HepG2 (cell line): ENCODE results near the gene TASP1. TPM values are rescaled to one million over a fixed set of nuclear protein-coding genes. Genes with fewer than 3 reads are reported as not detected.
A peak's percentile ranks its signal among the peaks of the same experiment; 100 is the strongest.

Source experiments
- AGO1 ChIP-seq: fragments of 200-400 bp; formaldehyde crosslinking; IDR thresholded peaks from 2 replicates; pipeline ENCODE4 v1.6.1; 2017; ENCODE audit warnings: mild to moderate bottlenecking, low read depth, low read length, moderate library complexity; ENCODE audit not compliant: poor library complexity, severe bottlenecking
- ARID2 ChIP-seq: sonication (generic); formaldehyde crosslinking; IDR thresholded peaks from 2 replicates; pipeline ENCODE4 v1.8.1; 2022; ENCODE audit warnings: mild to moderate bottlenecking, missing genetic modification reagents, borderline replicate concordance
- DNMT1 ChIP-seq: sonication (generic); formaldehyde crosslinking; IDR thresholded peaks from 2 replicates; pipeline ENCODE4 v1.5.1; 2020; ENCODE audit warnings: mild to moderate bottlenecking, missing genetic modification reagents
- GATAD2A ChIP-seq: IDR thresholded peaks from 2 replicates; pipeline ENCODE4 v1.6.1; 2016
- HHEX ChIP-seq: IDR thresholded peaks from 2 replicates; pipeline ENCODE4 v1.6.1; 2016; ENCODE audit warnings: control low read depth
- HNRNPK ChIP-seq: fragments of 200-400 bp; formaldehyde crosslinking; IDR thresholded peaks from 2 replicates; pipeline ENCODE4 v1.6.1; 2018; ENCODE audit warnings: low read length, low read depth, moderate library complexity, mild to moderate bottlenecking; ENCODE audit not compliant: poor library complexity, severe bottlenecking
- KDM3A ChIP-seq: IDR thresholded peaks from 2 replicates; pipeline ENCODE4 v1.6.1; 2018; ENCODE audit warnings: low read depth, missing compliant biosample characterization
- MATR3 ChIP-seq: sonication (generic); formaldehyde crosslinking; IDR thresholded peaks from 2 replicates; pipeline ENCODE4 v1.4.0; 2020; ENCODE audit warnings: missing genetic modification reagents
- NAIF1 ChIP-seq: sonication (generic); formaldehyde crosslinking; IDR thresholded peaks from 2 replicates; pipeline ENCODE4 v1.5.0; 2020; ENCODE audit warnings: mild to moderate bottlenecking, missing genetic modification reagents, borderline replicate concordance
- NR2F6 ChIP-seq, 2 experiments: IDR thresholded peaks; 2 replicates each; pipeline ENCODE4 v1.6.1; 2016; ENCODE audit warnings: antibody characterized with exemption in 1 of 2, mild to moderate bottlenecking in 1 of 2
- RAD21 ChIP-seq: fragments of 450-650 bp; formaldehyde crosslinking; IDR thresholded peaks from 2 replicates; pipeline ENCODE4 v1.5.0; 2020; ENCODE audit warnings: mild to moderate bottlenecking
- RBM39 ChIP-seq: fragments of 200-400 bp; formaldehyde crosslinking; IDR thresholded peaks from one replicate; pipeline ENCODE4 v1.6.1; 2018; ENCODE audit warnings: antibody characterized with exemption, mild to moderate bottlenecking, low read depth, low read length; ENCODE audit not compliant: poor library complexity, severe bottlenecking
- SOX5 ChIP-seq: IDR thresholded peaks from 2 replicates; pipeline ENCODE4 v1.6.1; 2016; ENCODE audit warnings: borderline replicate concordance
- SRSF4 ChIP-seq: fragments of 200-400 bp; formaldehyde crosslinking; IDR thresholded peaks from one replicate; pipeline ENCODE4 v1.6.1; 2018; ENCODE audit warnings: mild to moderate bottlenecking, low read depth, low read length, moderate library complexity; ENCODE audit not compliant: poor library complexity, severe bottlenecking
- SRSF9 ChIP-seq: fragments of 200-400 bp; formaldehyde crosslinking; IDR thresholded peaks from 2 replicates; pipeline ENCODE4 v1.6.1; 2018; ENCODE audit warnings: borderline replicate concordance, mild to moderate bottlenecking, low read depth, low read length; ENCODE audit not compliant: insufficient read depth, poor library complexity, severe bottlenecking
- TGIF2 ChIP-seq: IDR thresholded peaks from 2 replicates; pipeline ENCODE4 v1.6.1; 2016; ENCODE audit warnings: control low read depth, missing compliant biosample characterization
- YEATS2 ChIP-seq: sonication (generic); formaldehyde crosslinking; IDR thresholded peaks from 2 replicates; pipeline ENCODE4 v1.4.0; 2020; ENCODE audit warnings: missing genetic modification reagents, borderline replicate concordance
- ZBTB8A ChIP-seq: sonication (generic); formaldehyde crosslinking; IDR thresholded peaks from 2 replicates; pipeline ENCODE4 v1.4.0; 2020; ENCODE audit warnings: mild to moderate bottlenecking, low read depth, missing genetic modification reagents, borderline replicate concordance
- ZC3H13 ChIP-seq: sonication (generic); formaldehyde crosslinking; IDR thresholded peaks from 2 replicates; pipeline ENCODE4 v1.8.1; 2023; ENCODE audit warnings: mild to moderate bottlenecking, missing genetic modification reagents, moderate library complexity
- ZNF235 ChIP-seq: sonication (generic); formaldehyde crosslinking; IDR thresholded peaks from 2 replicates; pipeline ENCODE4 v1.8.1; 2023; ENCODE audit warnings: mild to moderate bottlenecking, missing genetic modification reagents, borderline replicate concordance
- ZNF737 ChIP-seq: sonication (generic); formaldehyde crosslinking; IDR thresholded peaks from 2 replicates; pipeline ENCODE4 v1.5.0; 2020; ENCODE audit warnings: missing genetic modification reagents, mild to moderate bottlenecking, borderline replicate concordance
- polyA plus RNA-seq, 8 experiments: library from polyadenylated mRNA; depleted of rRNA in 3 of 8; stranded (reverse) in 7 of 8; unstranded in 1 of 8; fragments of >200 nt; fragmentation: Illumina TruSeq in 4 of 8; extraction: Trizol in 4 of 8; gene quantifications; 2 replicates each; pipeline versions ENCODE4 v1.2.1 to v1.2.3, GENCODE V29; 2011 to 2016; ENCODE audit warnings: low read depth in 4 of 8, missing spikeins in 1 of 8, mixed read lengths in 1 of 8; ENCODE audit not compliant: insufficient read depth in 1 of 8
- total RNA-seq, 5 experiments: library from RNA; depleted of rRNA; stranded (reverse); fragments of >200 nt; fragmentation: Illumina TruSeq; extraction: Trizol; gene quantifications; 2 replicates each; pipeline ENCODE4 v1.2.3, GENCODE V29; 2016; ENCODE audit warnings: low read depth in 1 of 5
- TF ChIP-seq, protein P1 (sequence below): sonication (generic); formaldehyde crosslinking; IDR thresholded peaks from 2 replicates; pipeline ENCODE4 v1.4.0; 2020; ENCODE audit warnings: missing genetic modification reagents
- TF ChIP-seq, protein P2 (sequence below): fragments of 450-650 bp; IDR thresholded peaks from 2 replicates; pipeline ENCODE4 v1.6.1; 2017

TASP1 gene
- total and polyA plus RNA-seq, 2 of the 13 experiments (the other 11 are each of a cell fraction or from before 2014, with no cell fraction given), result 10.0 to 25.2 TPM

DNA sequence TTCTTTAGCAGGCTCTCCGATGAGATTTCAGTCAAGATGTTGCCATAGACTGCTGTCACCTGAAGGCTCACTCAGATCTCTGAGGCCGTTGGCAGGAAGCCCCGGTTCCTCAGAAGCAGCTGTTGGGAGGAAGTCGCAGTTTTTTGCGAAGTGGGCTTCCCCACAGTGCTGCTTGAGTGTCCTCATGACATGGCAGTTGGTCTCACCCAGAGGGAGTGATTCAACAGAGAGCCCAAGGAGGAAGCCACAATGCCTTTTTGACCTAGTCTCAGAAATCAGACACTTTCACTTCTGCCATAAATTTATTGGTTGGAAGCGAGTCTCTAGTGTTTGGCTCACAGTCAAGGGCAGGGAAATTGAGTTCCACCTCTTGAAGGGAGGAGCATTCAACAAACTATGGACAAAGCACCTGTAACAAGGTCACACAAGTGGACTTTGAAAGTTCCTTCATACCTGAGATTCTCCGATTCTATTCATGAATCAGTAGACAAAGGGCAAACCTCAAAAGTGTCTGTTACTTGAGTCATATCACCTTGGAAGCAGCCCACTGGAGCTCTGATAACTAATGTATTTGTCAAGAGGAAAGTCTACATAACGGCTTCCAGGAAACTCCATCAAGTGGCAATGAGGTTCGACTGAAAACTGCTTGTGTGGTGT lies 208.3 kb downstream of the TASP1 start (continued):
- peak; percentile 84 for TF ChIP-seq SOX5 (CRISPR knock-in tag)
- TF ChIP-seq TGIF2 (CRISPR knock-in tag), result no peak
- no peak for TF ChIP-seq HHEX (CRISPR knock-in tag)
- peak; percentile 40 for TF ChIP-seq NR2F6 (IDR thresholded peaks at IDR 0.05)
- no peak for TF ChIP-seq NR2F6 (CRISPR knock-in tag; IDR thresholded peaks at IDR 0.05)
- no peak for TF ChIP-seq DNMT1
- TF ChIP-seq GATAD2A (CRISPR knock-in tag), result peak; percentile 61
- TF ChIP-seq SRSF9, result no peak
- TF ChIP-seq, protein P1, sequence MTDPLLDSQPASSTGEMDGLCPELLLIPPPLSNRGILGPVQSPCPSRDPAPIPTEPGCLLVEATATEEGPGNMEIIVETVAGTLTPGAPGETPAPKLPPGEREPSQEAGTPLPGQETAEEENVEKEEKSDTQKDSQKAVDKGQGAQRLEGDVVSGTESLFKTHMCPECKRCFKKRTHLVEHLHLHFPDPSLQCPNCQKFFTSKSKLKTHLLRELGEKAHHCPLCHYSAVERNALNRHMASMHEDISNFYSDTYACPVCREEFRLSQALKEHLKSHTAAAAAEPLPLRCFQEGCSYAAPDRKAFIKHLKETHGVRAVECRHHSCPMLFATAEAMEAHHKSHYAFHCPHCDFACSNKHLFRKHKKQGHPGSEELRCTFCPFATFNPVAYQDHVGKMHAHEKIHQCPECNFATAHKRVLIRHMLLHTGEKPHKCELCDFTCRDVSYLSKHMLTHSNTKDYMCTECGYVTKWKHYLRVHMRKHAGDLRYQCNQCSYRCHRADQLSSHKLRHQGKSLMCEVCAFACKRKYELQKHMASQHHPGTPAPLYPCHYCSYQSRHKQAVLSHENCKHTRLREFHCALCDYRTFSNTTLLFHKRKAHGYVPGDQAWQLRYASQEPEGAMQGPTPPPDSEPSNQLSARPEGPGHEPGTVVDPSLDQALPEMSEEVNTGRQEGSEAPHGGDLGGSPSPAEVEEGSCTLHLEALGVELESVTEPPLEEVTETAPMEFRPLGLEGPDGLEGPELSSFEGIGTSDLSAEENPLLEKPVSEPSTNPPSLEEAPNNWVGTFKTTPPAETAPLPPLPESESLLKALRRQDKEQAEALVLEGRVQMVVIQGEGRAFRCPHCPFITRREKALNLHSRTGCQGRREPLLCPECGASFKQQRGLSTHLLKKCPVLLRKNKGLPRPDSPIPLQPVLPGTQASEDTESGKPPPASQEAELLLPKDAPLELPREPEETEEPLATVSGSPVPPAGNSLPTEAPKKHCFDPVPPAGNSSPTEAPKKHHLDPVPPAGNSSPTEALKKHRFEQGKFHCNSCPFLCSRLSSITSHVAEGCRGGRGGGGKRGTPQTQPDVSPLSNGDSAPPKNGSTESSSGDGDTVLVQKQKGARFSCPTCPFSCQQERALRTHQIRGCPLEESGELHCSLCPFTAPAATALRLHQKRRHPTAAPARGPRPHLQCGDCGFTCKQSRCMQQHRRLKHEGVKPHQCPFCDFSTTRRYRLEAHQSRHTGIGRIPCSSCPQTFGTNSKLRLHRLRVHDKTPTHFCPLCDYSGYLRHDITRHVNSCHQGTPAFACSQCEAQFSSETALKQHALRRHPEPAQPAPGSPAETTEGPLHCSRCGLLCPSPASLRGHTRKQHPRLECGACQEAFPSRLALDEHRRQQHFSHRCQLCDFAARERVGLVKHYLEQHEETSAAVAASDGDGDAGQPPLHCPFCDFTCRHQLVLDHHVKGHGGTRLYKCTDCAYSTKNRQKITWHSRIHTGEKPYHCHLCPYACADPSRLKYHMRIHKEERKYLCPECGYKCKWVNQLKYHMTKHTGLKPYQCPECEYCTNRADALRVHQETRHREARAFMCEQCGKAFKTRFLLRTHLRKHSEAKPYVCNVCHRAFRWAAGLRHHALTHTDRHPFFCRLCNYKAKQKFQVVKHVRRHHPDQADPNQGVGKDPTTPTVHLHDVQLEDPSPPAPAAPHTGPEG (CRISPR knock-in tag), result no peak
- no peak for TF ChIP-seq ARID2
- TF ChIP-seq ZNF737 (CRISPR knock-in tag), result no peak
- TF ChIP-seq RBM39, result no peak
- TF ChIP-seq ZNF235, result no peak
- no peak for TF ChIP-seq HNRNPK
- TF ChIP-seq RAD21 (CRISPR knock-in tag), result no peak
- TF ChIP-seq NAIF1, result no peak
- no peak for TF ChIP-seq KDM3A (CRISPR knock-in tag)
- TF ChIP-seq ZBTB8A, result no peak
- TF ChIP-seq, protein P2, sequence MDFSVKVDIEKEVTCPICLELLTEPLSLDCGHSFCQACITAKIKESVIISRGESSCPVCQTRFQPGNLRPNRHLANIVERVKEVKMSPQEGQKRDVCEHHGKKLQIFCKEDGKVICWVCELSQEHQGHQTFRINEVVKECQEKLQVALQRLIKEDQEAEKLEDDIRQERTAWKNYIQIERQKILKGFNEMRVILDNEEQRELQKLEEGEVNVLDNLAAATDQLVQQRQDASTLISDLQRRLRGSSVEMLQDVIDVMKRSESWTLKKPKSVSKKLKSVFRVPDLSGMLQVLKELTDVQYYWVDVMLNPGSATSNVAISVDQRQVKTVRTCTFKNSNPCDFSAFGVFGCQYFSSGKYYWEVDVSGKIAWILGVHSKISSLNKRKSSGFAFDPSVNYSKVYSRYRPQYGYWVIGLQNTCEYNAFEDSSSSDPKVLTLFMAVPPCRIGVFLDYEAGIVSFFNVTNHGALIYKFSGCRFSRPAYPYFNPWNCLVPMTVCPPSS, result no peak
- TF ChIP-seq ZC3H13, result no peak
- no peak for TF ChIP-seq MATR3
- no peak; the same call in 1 of the 2 replicates for TF ChIP-seq YEATS2 (CRISPR knock-in tag)
- TF ChIP-seq SRSF4, result no peak
- TF ChIP-seq AGO1, result no peak
